HepG2 (cell line): ENCODE data around the gene PKLR. TPM values are rescaled to one million over a fixed set of nuclear protein-coding genes. Genes with fewer than 3 reads are reported as not detected.

Experiments
- ATF7 ChIP-seq, 2 experiments: fragments of 450-650 bp in 1 of 2; sonication (generic) in 1 of 2; formaldehyde crosslinking in 1 of 2; IDR thresholded peaks; 2 replicates each; pipeline versions ENCODE4 v1.4.0 to v1.6.1; 2016 to 2020; ENCODE audit warnings: antibody characterized with exemption in 1 of 2, mild to moderate bottlenecking in 1 of 2, missing genetic modification reagents in 1 of 2
- BCL6 ChIP-seq: IDR thresholded peaks from 2 replicates; pipeline ENCODE4 v1.6.1; 2016; ENCODE audit warnings: missing genetic modification reagents, missing compliant biosample characterization
- FIP1L1 ChIP-seq: fragments of 200-400 bp; formaldehyde crosslinking; IDR thresholded peaks from 2 replicates; pipeline ENCODE4 v1.6.1; 2018; ENCODE audit warnings: low read depth, mild to moderate bottlenecking, low read length, moderate library complexity, borderline replicate concordance; ENCODE audit not compliant: insufficient read depth
- MED8 ChIP-seq: sonication (generic); formaldehyde crosslinking; IDR thresholded peaks from 2 replicates; pipeline ENCODE4 v1.8.1; 2023; ENCODE audit warnings: mild to moderate bottlenecking, missing genetic modification reagents; ENCODE audit not compliant: insufficient replicate concordance
- MEIS1 ChIP-seq: sonication (generic); formaldehyde crosslinking; IDR thresholded peaks from 2 replicates; pipeline ENCODE4 v1.9.0; 2021; ENCODE audit warnings: mild to moderate bottlenecking, missing genetic modification reagents, moderate library complexity, borderline replicate concordance
- REPIN1 ChIP-seq: sonication (generic); formaldehyde crosslinking; IDR thresholded peaks from 2 replicates; pipeline ENCODE4 v1.8.0; 2022; ENCODE audit warnings: missing genetic modification reagents, low read depth, mild to moderate bottlenecking, borderline replicate concordance
- SALL2 ChIP-seq: sonication (generic); formaldehyde crosslinking; IDR thresholded peaks from 2 replicates; pipeline ENCODE4 v1.8.1; 2023; ENCODE audit warnings: mild to moderate bottlenecking, missing genetic modification reagents, inconsistent platforms
- SMARCE1 ChIP-seq: fragments of 450-650 bp; IDR thresholded peaks from 2 replicates; pipeline ENCODE4 v1.6.1; 2017; ENCODE audit warnings: borderline replicate concordance
- SRSF9 ChIP-seq: fragments of 200-400 bp; formaldehyde crosslinking; IDR thresholded peaks from 2 replicates; pipeline ENCODE4 v1.6.1; 2018; ENCODE audit warnings: borderline replicate concordance, mild to moderate bottlenecking, low read depth, low read length; ENCODE audit not compliant: insufficient read depth, poor library complexity, severe bottlenecking
- TP53 ChIP-seq: sonication (generic); formaldehyde crosslinking; conservative IDR thresholded peaks from 2 replicates; pipeline ENCODE4 v1.4.0; 2020; ENCODE audit warnings: missing genetic modification reagents
- ZNF510 ChIP-seq: sonication (generic); formaldehyde crosslinking; IDR thresholded peaks from 2 replicates; pipeline ENCODE4 v1.4.0; 2020; ENCODE audit warnings: low read depth, mild to moderate bottlenecking, missing genetic modification reagents
- ZNF605 ChIP-seq: sonication (generic); formaldehyde crosslinking; IDR thresholded peaks from 2 replicates; pipeline ENCODE4 v1.8.0; 2022; ENCODE audit warnings: mild to moderate bottlenecking, missing genetic modification reagents
- ZNF816 ChIP-seq: sonication (generic); formaldehyde crosslinking; IDR thresholded peaks from 2 replicates; pipeline ENCODE4 v1.8.0; 2022; ENCODE audit warnings: missing genetic modification reagents, mild to moderate bottlenecking, borderline replicate concordance
- polyA plus RNA-seq, 8 experiments: library from polyadenylated mRNA; depleted of rRNA in 3 of 8; stranded (reverse) in 7 of 8; unstranded in 1 of 8; fragments of >200 nt; fragmentation: Illumina TruSeq in 4 of 8; extraction: Trizol in 4 of 8; gene quantifications; 2 replicates each; pipeline versions ENCODE4 v1.2.1 to v1.2.3, GENCODE V29; 2011 to 2016; ENCODE audit warnings: low read depth in 4 of 8, missing spikeins in 1 of 8, mixed read lengths in 1 of 8; ENCODE audit not compliant: insufficient read depth in 1 of 8
- total RNA-seq, 5 experiments: library from RNA; depleted of rRNA; stranded (reverse); fragments of >200 nt; fragmentation: Illumina TruSeq; extraction: Trizol; gene quantifications; 2 replicates each; pipeline ENCODE4 v1.2.3, GENCODE V29; 2016; ENCODE audit warnings: low read depth in 1 of 5
- TF ChIP-seq, protein P1 (sequence below): sonication (generic); formaldehyde crosslinking; IDR thresholded peaks from 2 replicates; pipeline ENCODE4 v1.4.0; 2020; ENCODE audit warnings: missing genetic modification reagents, borderline replicate concordance
- TF ChIP-seq, protein P2 (sequence below): IDR thresholded peaks from 2 replicates; pipeline ENCODE4 v1.6.1; 2016; ENCODE audit warnings: low read depth
- TF ChIP-seq, protein P3 (sequence below): IDR thresholded peaks from 2 replicates; pipeline ENCODE4 v1.6.1; 2016; ENCODE audit warnings: low read depth, borderline replicate concordance
- TF ChIP-seq, protein P4 (sequence below): sonication (generic); formaldehyde crosslinking; IDR thresholded peaks from 2 replicates; pipeline ENCODE4; 2020; ENCODE audit warnings: missing genetic modification reagents, mild to moderate bottlenecking, borderline replicate concordance
- TF ChIP-seq, protein P5 (sequence below): sonication (generic); formaldehyde crosslinking; IDR thresholded peaks from 2 replicates; pipeline ENCODE4 v1.5.0; 2020; ENCODE audit warnings: missing genetic modification reagents
- TF ChIP-seq, protein P6 (sequence below): sonication (generic); formaldehyde crosslinking; IDR thresholded peaks from 2 replicates; pipeline ENCODE4 v1.8.1; 2023; ENCODE audit warnings: mild to moderate bottlenecking, moderate library complexity, missing genetic modification reagents

PKLR gene
- total and polyA plus RNA-seq, 2 of the 13 experiments (the other 11 are each of a cell fraction or from before 2014, with no cell fraction given), result 10.3 to 29.3 TPM

DNA sequence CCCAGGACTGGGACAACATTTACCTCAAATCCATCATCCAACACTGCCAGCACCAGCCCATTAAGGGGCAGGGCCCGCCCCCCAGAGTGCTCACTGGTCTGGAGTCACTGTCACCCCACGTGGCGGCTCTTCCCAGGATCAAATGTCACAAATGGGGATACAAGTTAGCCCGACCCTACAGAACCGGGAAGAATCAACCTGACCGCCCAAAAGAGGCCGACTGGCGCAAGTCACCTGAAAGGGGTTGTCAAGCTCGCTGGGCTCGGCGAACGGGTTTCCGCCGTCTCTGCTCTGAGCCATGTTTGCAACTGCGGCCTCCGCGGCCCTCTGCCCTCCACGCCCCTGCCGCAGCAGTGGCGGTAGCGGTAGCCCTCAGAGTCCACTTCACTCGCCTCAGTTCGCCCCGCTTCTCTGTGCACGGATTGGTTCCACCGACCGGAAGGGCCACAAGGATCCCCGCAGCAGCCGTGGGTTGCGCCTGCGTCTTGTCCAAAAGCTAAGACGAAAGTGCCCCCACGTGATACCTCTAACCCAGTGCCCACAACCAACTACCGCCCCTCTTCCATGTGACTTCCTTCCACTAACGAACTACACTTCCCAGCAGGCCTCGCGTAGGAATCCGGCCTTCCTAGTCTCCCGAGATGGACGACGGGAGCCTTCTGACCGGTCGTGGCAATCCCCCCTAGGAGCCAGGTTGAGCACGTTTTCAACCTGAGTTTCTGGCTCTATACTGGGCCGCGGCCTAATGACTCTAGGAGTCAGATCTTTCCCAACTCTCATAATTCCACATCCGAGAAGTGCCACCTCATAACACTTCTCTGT is 39.2 kb downstream of the PKLR start, which contains the start of gene SCAMP3 (continued):
- TF ChIP-seq ZNF605 (CRISPR knock-in tag) (peak; percentile 48), ZNF816 (CRISPR knock-in tag) (peak; percentile 89; the same call in 1 of the 2 replicates), BCL6 (CRISPR knock-in tag) (peak; percentile 28; the same call in 1 of the 2 replicates), REPIN1 (CRISPR knock-in tag) (peak; percentile 84), SALL2 (CRISPR knock-in tag) (0 out of 2 replicates have a peak, but pooled peaks have one; percentile 72), MEIS1 (CRISPR knock-in tag) (no peak), ZNF510 (CRISPR knock-in tag) (peak; percentile 69; the same call in 1 of the 2 replicates), ATF7 (IDR thresholded peaks at IDR 0.05) (no peak), ATF7 (CRISPR knock-in tag; IDR thresholded peaks at IDR 0.05) (no peak), TP53 (CRISPR knock-in tag) (no peak), FIP1L1 (no peak; the same call in 1 of the 2 replicates), MED8 (peak; percentile 19), SMARCE1 (no peak), SRSF9 (no peak)
- TF ChIP-seq, protein P1, sequence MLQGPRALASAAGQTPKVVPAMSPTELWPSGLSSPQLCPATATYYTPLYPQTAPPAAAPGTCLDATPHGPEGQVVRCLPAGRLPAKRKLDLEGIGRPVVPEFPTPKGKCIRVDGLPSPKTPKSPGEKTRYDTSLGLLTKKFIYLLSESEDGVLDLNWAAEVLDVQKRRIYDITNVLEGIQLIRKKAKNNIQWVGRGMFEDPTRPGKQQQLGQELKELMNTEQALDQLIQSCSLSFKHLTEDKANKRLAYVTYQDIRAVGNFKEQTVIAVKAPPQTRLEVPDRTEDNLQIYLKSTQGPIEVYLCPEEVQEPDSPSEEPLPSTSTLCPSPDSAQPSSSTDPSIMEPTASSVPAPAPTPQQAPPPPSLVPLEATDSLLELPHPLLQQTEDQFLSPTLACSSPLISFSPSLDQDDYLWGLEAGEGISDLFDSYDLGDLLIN, result no peak
- TF ChIP-seq, protein P2, sequence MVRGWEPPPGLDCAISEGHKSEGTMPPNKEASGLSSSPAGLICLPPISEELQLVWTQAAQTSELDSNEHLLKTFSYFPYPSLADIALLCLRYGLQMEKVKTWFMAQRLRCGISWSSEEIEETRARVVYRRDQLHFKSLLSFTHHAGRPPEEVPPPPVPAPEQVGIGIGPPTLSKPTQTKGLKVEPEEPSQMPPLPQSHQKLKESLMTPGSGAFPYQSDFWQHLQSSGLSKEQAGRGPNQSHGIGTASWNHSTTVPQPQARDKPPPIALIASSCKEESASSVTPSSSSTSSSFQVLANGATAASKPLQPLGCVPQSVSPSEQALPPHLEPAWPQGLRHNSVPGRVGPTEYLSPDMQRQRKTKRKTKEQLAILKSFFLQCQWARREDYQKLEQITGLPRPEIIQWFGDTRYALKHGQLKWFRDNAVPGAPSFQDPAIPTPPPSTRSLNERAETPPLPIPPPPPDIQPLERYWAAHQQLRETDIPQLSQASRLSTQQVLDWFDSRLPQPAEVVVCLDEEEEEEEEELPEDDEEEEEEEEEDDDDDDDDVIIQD (CRISPR knock-in tag), result peak; percentile 59; the same call in 1 of the 2 replicates
- TF ChIP-seq, protein P3, sequence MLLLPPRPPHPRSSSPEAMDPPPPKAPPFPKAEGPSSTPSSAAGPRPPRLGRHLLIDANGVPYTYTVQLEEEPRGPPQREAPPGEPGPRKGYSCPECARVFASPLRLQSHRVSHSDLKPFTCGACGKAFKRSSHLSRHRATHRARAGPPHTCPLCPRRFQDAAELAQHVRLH (CRISPR knock-in tag), result 0 out of 2 replicates have a peak, but pooled peaks have one; percentile 46
- TF ChIP-seq, protein P4, sequence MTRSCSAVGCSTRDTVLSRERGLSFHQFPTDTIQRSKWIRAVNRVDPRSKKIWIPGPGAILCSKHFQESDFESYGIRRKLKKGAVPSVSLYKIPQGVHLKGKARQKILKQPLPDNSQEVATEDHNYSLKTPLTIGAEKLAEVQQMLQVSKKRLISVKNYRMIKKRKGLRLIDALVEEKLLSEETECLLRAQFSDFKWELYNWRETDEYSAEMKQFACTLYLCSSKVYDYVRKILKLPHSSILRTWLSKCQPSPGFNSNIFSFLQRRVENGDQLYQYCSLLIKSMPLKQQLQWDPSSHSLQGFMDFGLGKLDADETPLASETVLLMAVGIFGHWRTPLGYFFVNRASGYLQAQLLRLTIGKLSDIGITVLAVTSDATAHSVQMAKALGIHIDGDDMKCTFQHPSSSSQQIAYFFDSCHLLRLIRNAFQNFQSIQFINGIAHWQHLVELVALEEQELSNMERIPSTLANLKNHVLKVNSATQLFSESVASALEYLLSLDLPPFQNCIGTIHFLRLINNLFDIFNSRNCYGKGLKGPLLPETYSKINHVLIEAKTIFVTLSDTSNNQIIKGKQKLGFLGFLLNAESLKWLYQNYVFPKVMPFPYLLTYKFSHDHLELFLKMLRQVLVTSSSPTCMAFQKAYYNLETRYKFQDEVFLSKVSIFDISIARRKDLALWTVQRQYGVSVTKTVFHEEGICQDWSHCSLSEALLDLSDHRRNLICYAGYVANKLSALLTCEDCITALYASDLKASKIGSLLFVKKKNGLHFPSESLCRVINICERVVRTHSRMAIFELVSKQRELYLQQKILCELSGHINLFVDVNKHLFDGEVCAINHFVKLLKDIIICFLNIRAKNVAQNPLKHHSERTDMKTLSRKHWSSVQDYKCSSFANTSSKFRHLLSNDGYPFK (CRISPR knock-in tag), result peak; percentile 91
- TF ChIP-seq, protein P5, sequence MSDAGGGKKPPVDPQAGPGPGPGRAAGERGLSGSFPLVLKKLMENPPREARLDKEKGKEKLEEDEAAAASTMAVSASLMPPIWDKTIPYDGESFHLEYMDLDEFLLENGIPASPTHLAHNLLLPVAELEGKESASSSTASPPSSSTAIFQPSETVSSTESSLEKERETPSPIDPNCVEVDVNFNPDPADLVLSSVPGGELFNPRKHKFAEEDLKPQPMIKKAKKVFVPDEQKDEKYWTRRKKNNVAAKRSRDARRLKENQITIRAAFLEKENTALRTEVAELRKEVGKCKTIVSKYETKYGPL, result no peak
- TF ChIP-seq, protein P6, sequence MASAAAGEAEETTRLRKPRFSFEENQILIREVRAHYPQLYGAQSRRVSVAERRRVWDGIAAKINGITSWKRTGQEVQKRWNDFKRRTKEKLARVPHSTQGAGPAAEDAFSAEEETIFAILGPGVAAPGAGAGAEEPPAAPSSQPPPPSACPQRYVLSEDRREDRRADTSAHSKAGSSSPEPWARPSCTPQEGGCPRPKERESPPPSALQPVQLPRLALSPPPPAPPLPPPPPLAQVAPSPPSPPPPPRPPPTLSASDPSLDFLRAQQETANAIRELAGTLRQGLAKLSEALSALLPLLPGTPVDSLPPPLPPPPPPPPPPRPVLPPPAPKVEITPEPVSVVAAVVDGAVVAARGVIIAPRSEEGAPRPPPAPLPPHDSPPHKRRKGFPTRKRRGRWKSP (CRISPR knock-in tag), result peak; percentile 92
